ENCODE data around the gene KCTD21.

The KCTD21 gene

DNA sequence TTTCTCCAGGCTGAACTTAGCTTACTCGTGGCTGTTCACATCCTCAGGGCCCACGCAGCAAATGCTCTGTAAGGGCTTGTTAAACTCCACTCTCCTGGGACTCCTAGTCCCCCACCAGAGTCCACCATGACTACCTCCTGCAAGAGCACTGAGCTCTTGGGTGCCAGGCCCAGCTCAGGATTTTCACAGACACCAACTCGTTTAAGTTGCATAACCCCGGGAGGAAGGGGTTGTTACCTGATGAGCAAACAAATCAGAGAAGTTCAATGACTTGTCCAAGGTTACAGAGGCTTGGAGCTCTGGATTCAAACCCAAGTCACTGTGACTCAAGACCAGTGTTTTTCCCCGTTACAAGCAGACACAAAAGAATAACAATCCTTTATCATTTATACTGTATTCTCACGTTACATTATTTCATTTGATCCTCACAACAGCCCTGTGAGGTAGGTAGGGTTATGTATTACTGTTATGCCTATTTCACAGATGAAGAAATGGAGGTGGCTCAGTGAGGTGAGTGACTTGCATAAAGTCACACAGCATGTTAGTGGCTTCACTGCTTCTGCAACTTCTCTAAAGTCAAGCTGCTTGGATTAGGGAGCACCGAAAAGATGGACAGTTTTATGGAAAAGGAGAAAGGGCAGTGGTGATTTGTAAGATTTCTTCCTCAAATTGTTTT, 17.4 kb downstream of the KCTD21 start:
- no peaks in the 10 kb centered on the region for H3K27me3 ChIP-seq (ENCODE audit: insufficient read depth, low read length)
- H3K36me3 ChIP-seq (ENCODE audit: insufficient read depth, low read length): peaks cover 14% of the 10 kb centered on the region
- H3K4me3 ChIP-seq (ENCODE audit: low read length): no peak overlapping the region
- H2AFZ ChIP-seq (ENCODE audit: low read depth, low read length): no peak overlapping the region
- H3K4me1 ChIP-seq (ENCODE audit: insufficient read depth, low read length): peaks cover 3% of the 10 kb centered on the region
- peaks cover 4% of the 10 kb centered on the region for H3K9me3 ChIP-seq (ENCODE audit: low read length)

DNA sequence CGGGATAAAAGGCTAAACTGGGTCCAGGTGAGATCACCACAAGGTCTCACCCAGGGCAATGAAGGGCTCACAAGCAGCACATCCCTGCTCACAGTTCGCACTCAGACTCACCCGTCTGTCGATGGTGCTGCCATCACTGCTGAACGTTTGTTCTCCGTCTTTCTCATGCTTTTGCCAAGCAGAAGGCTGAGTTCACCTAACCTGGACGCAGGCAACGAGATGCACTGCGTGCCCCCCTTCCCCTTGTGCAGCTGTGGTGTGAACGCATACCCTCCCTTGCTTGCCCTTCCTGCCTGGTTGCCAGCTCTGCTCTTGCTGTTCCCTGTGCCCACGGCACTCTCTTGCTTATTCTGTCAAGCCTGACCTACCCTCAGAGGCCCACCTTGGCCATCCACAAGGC, 18.0 kb downstream of the KCTD21 start:
- H3K9me3 ChIP-seq (ENCODE audit: low read length): peaks cover 4% of the 10 kb centered on the region
- H3K4me1 ChIP-seq (ENCODE audit: insufficient read depth, low read length): peaks cover 3% of the 10 kb centered on the region
- H2AFZ ChIP-seq (ENCODE audit: low read depth, low read length): no peak overlapping the region
- H3K4me3 ChIP-seq (ENCODE audit: low read length): no peak overlapping the region
- H3K36me3 ChIP-seq (ENCODE audit: insufficient read depth, low read length): peaks cover 14% of the 10 kb centered on the region
- no peaks in the 10 kb centered on the region for H3K27me3 ChIP-seq (ENCODE audit: insufficient read depth, low read length)

DNA sequence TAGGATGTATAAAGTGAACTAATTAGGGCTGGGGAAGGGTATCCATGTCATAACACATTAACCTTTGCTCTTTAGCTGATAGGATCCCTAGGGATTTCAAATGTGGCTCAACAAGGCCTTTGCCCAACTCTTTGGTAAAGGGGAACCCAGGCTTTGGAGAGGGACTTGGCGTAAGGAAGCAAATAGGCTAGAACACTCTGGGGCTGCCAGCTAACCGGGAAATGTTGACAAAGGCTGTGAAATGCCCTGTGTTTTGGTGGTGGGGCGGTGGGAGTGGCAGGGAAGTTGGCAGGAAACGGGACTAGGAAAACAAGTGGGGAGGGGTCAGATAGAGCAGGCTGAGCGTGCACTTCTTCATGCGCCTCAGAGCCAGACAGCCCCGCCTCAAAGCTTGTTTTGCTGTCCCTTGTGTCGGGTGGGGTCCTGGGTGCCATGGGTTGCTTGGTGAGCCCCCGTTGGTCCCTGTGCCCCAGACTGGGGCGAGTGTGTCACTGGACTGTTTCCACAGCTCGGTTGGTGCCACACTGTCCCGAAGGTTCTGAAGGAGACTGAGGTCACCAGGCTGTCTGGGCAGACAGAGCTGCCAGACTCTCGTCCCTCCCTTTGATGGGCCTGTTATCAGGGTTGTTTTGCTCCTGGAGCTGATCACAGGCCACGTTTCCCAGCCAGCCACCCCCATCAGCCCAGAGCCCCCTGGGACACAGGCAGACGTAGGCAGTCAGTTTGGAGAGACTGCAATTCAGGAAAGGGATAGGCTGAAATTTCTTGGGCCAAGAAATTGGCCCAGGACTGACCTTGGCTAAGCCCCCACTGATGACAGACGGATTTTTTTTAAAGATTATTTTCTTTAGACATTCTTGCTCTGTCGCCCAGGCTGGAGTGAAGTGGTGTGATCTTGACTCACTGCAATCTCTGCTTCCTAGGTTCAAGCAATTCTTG, 19.6 kb downstream of the KCTD21 start:
- Histone ChIP-seq H3K4me1 (ENCODE audit: insufficient read depth, low read length) (peaks cover 3% of the 10 kb centered on the region), H3K4me3 (ENCODE audit: low read length) (no peak overlapping the region), H3K9me3 (ENCODE audit: low read length) (no peaks in the 10 kb centered on the region), H3K27me3 (ENCODE audit: insufficient read depth, low read length) (no peaks in the 10 kb centered on the region), H3K36me3 (ENCODE audit: insufficient read depth, low read length) (peaks cover 12% of the 10 kb centered on the region), H2AFZ (ENCODE audit: low read depth, low read length) (no peak overlapping the region)

DNA sequence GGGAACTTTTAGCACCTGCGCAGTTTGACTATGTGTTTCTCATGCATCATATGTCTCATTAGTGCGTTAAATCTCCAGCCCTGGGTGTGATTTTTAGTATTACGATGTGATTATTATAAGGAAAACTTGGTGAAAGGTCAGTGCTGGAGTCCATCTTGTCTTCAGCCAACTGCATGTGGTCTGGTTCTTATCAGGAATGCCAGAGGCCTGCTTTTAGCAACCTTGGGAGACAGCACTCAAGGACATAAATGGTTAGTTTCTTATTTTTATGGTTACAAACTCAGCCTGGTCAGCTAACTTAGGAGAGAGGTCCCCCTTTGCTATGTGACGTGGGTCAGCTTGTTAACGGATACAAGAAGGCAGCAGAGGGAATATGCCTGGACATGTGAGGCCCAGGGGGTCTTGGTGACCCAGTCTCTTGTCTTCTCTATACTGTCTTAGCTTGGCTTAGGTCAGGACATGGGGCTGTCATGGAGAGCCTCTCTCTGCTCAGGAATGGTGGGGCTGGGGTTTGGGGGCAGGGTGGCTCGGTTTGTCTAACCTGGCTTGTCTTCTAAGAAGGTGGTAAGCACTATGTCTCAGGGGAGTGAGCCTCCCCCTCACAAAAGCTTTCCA, 21.5 kb downstream of the KCTD21 start:
- H3K9me3 ChIP-seq (ENCODE audit: low read length): no peaks in the 10 kb centered on the region
- no peak overlapping the region for H3K4me3 ChIP-seq (ENCODE audit: low read length)
- H2AFZ ChIP-seq (ENCODE audit: low read depth, low read length): no peak overlapping the region
- H3K27me3 ChIP-seq (ENCODE audit: insufficient read depth, low read length): no peaks in the 10 kb centered on the region
- peaks cover 2% of the 10 kb centered on the region for H3K36me3 ChIP-seq (ENCODE audit: insufficient read depth, low read length)
- H3K4me1 ChIP-seq (ENCODE audit: insufficient read depth, low read length): peaks cover 9% of the 10 kb centered on the region

DNA sequence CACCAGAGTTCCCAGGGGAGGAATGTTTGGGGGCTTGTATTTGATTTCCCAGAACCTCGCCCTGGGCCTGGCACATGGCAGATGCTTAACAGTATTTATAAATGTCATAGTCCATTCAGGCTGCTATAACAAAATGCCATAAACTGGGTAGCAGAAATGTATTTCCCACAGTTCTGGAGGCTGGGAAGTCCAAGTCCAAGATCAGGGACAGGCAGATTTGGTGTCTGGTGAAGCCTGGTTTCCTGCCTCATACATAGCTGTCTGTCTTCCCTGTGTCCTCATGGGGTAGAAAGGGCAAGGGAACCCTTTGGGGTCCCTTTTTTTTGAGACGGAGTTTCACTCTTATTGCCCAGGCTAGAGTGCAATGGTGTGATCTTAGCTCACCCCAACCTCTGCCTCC, 24.0 kb downstream of the KCTD21 start:
- H3K36me3 ChIP-seq (ENCODE audit: insufficient read depth, low read length): no peaks in the 10 kb centered on the region
- H3K4me1 ChIP-seq (ENCODE audit: insufficient read depth, low read length): peaks cover 9% of the 10 kb centered on the region
- H3K27me3 ChIP-seq (ENCODE audit: insufficient read depth, low read length): no peaks in the 10 kb centered on the region
- H3K9me3 ChIP-seq (ENCODE audit: low read length): no peaks in the 10 kb centered on the region
- H2AFZ ChIP-seq (ENCODE audit: low read depth, low read length): no peak overlapping the region
- no peak overlapping the region for H3K4me3 ChIP-seq (ENCODE audit: low read length)

DNA sequence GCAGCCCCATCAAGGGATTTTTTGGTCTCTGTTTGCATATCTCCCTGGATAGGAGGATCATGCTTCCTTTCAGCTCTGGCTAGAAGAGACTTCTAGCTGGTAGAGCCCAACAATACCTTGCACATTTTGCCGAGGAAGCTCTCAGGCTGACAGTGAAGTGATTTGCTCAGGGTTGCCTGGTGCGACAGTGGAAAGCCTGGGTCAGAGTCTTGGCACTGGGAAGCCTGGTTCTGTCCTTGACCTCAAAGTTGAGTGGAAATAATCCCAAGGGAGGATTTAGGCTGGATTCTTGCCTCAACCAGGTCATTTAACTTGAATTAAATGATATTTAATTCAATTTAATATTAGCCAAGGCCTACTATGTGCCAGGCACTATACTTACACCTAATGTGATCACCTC, 24.6 kb downstream of the KCTD21 start:
- no peaks in the 10 kb centered on the region for H3K9me3 ChIP-seq (ENCODE audit: low read length)
- H3K4me3 ChIP-seq (ENCODE audit: low read length): no peak overlapping the region
- no peak overlapping the region for H2AFZ ChIP-seq (ENCODE audit: low read depth, low read length)
- H3K4me1 ChIP-seq (ENCODE audit: insufficient read depth, low read length): peaks cover 9% of the 10 kb centered on the region
- no peaks in the 10 kb centered on the region for H3K36me3 ChIP-seq (ENCODE audit: insufficient read depth, low read length)
- no peaks in the 10 kb centered on the region for H3K27me3 ChIP-seq (ENCODE audit: insufficient read depth, low read length)

DNA sequence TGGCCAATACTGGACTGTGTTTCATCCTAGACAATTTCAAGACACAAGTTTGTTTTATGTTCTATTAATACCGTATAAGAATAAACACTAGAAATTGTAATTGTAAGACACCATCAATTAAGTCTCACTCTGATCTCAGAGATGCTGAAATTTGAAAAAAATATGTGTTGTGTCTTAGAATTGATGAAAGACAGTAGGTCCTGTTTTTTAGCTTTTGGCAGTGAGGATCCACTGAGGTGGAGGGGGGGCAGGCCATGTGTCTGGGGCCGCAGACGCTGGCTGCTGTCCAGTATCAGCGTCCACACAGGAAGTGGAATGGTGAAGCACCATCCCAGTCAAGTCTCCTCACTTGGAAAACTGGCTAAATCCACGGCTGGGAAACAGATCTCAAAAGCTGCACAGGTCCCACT, 26.5 kb downstream of the KCTD21 start:
- Histone ChIP-seq H3K4me3 (ENCODE audit: low read length) (no peak overlapping the region), H3K36me3 (ENCODE audit: insufficient read depth, low read length) (no peaks in the 10 kb centered on the region), H3K9me3 (ENCODE audit: low read length) (no peaks in the 10 kb centered on the region), H3K27me3 (ENCODE audit: insufficient read depth, low read length) (no peaks in the 10 kb centered on the region), H3K4me1 (ENCODE audit: insufficient read depth, low read length) (peaks cover 17% of the 10 kb centered on the region), H2AFZ (ENCODE audit: low read depth, low read length) (no peak overlapping the region)

DNA sequence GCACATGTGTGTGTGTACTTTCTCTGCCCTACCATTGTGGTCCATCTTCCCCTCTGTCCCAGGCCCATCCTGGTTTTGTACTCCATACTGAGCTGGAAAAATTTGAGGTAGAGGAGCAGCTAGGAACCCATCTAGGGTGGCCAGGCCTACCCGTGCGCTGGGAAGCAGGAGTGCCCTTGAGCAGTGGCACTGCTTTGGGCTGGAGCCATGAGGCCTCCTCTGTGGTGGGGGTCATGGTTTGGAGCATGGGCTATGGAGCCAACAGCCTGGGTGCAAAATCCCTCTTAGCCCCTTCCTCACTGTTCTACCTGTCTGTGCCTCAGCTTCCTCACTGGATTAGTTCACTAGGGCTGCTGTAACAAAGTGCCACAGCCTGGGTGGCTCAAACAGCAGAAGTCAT, 27.1 kb downstream of the KCTD21 start:
- H3K4me1 ChIP-seq (ENCODE audit: insufficient read depth, low read length): peaks cover 22% of the 10 kb centered on the region
- H3K36me3 ChIP-seq (ENCODE audit: insufficient read depth, low read length): no peaks in the 10 kb centered on the region
- H3K27me3 ChIP-seq (ENCODE audit: insufficient read depth, low read length): no peaks in the 10 kb centered on the region
- no peak overlapping the region for H2AFZ ChIP-seq (ENCODE audit: low read depth, low read length)
- H3K4me3 ChIP-seq (ENCODE audit: low read length): no peak overlapping the region
- H3K9me3 ChIP-seq (ENCODE audit: low read length): no peaks in the 10 kb centered on the region

DNA sequence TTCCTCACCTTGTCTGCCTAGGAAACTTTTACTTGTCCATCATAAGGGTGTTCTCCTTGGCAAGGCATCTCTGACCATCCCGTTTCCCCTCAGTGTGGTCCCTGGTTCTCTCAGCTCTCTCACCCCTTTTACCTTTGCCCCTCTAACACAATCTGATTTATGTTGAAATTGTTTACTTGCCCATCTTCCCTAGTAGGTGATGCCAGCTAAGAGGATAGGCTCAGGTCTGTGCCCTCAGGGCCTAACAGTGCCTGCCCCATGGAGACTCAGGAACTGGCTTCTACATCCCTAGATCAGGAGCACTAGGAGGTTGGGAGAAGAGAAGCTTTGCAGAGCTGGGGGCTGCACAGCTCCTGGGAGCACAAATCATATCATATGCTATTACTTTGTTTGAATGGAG, 27.9 kb downstream of the KCTD21 start:
- Histone ChIP-seq H3K27me3 (ENCODE audit: insufficient read depth, low read length) (no peaks in the 10 kb centered on the region), H3K9me3 (ENCODE audit: low read length) (no peaks in the 10 kb centered on the region), H3K4me1 (ENCODE audit: insufficient read depth, low read length) (peaks cover 27% of the 10 kb centered on the region), H3K4me3 (ENCODE audit: low read length) (no peak overlapping the region), H2AFZ (ENCODE audit: low read depth, low read length) (no peak overlapping the region), H3K36me3 (ENCODE audit: insufficient read depth, low read length) (no peaks in the 10 kb centered on the region)

DNA sequence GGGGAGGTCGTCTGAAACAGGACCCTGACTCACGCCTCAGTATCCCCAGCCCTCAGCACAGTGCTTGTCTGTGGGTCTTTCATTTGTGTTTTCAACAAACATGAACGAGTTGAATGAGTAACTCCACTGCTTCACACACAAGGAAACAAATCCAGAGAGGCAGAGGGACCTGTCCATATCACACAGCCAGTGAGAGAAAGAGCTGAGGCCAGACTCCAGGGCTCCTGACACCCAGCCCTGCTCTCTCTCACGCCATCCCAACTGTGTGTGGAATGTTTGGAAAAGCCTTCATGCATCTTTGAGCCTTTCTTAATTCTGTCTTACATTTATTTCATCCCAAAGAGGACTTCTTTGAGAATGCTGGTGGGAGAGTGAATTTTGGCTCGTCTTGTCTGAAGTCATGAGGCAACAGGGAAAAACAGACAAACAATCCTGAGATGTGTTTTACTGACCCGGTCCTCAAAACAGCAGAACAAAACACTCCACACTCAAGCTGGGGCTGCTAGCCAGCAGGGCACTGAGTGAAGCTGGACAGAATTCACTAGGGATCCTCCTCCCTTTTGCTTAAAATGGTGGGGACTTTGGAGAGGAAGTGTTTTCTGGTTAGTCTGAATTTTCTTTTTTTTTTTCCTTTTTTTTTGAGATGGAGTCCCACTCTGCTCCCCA, 29.3 kb downstream of the KCTD21 start:
- Histone ChIP-seq H3K4me1 (ENCODE audit: insufficient read depth, low read length) (peaks cover 32% of the 10 kb centered on the region), H3K27me3 (ENCODE audit: insufficient read depth, low read length) (no peaks in the 10 kb centered on the region), H3K36me3 (ENCODE audit: insufficient read depth, low read length) (no peaks in the 10 kb centered on the region), H3K4me3 (ENCODE audit: low read length) (no peak overlapping the region), H2AFZ (ENCODE audit: low read depth, low read length) (no peak overlapping the region), H3K9me3 (ENCODE audit: low read length) (no peaks in the 10 kb centered on the region)

DNA sequence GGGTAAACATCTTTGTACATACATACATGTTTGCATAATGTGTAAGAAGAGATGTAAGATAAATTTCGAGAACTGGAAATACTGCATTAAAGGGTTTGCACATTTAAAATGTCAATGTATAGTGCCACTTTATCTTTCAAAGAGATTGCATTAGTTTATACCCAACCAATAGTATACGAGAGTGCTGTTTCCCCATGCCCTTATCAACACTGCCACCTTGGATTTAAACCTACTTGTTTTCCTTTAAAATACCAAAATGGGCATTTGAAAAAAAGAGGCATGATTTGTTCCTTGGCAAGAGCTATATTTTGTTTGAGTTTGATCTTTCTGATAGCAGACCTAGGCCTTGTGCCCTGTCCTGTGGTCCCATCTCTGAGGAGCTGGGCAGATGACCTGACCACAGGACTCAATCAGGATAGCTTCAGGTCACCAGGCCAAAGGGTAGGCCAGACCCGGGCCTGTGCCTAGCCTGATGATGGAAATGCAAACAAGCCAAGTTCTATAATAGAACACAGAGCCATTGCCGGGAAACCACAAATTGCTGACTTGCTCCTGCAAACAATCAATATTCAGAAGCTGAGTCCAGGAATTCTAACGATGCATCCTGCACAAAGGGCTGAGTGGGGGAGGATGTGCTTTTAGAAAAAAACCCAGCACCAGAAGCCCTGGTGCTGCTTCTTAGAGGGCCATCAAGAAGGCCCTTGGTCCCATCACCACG, 32.1 kb downstream of the KCTD21 start:
- Histone ChIP-seq H3K36me3 (ENCODE audit: insufficient read depth, low read length) (peaks cover 2% of the 10 kb centered on the region), H3K4me1 (ENCODE audit: insufficient read depth, low read length) (peaks cover 25% of the 10 kb centered on the region), H2AFZ (ENCODE audit: low read depth, low read length) (no peak overlapping the region), H3K27me3 (ENCODE audit: insufficient read depth, low read length) (no peaks in the 10 kb centered on the region), H3K9me3 (ENCODE audit: low read length) (no peaks in the 10 kb centered on the region), H3K4me3 (ENCODE audit: low read length) (no peak overlapping the region)

DNA sequence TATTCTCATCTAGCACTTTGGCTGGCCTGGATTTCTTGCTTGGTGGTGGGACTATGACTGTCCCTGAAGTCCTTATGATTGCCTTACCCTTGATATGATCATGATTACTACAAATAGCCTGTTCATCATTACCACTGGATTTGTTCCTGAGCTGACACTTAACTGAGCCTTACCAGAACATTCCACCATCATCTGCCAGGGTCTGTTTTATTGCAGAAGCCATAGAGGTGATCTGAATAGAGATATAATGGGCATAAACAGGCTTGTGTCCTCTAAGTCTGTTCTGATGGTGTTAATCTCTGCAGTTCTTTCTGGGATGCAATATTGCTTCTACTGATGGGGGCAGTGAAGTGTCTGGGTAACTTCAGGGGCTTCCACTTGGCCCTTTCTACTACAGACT, 36.6 kb downstream of the KCTD21 start:
- H3K4me3 ChIP-seq (ENCODE audit: low read length): no peak overlapping the region
- peaks cover 2% of the 10 kb centered on the region for H3K36me3 ChIP-seq (ENCODE audit: insufficient read depth, low read length)
- H3K27me3 ChIP-seq (ENCODE audit: insufficient read depth, low read length): no peaks in the 10 kb centered on the region
- no peak overlapping the region for H2AFZ ChIP-seq (ENCODE audit: low read depth, low read length)
- H3K9me3 ChIP-seq (ENCODE audit: low read length): no peaks in the 10 kb centered on the region
- peaks cover 15% of the 10 kb centered on the region for H3K4me1 ChIP-seq (ENCODE audit: insufficient read depth, low read length)

All from neuron (in vitro differentiated cells).